Measurements from ENCODE around the gene GRIK2. TPM values are rescaled to one million over a fixed set of nuclear protein-coding genes. Genes with fewer than 3 reads are reported as not detected.

The GRIK2 gene
- total RNA-seq, 2 donors from 2014 or later: 0.92 to 2.0 TPM

- H3K27ac ChIP-seq: no peak overlapping the region
- H3K27me3 ChIP-seq (replicated peaks; ENCODE audit: insufficient read depth): no peaks in the 10 kb centered on the region
- no peaks in the 10 kb centered on the region for H3K9me3 ChIP-seq
- H3K36me3 ChIP-seq: no peaks in the 10 kb centered on the region
- TF ChIP-seq CTCF (IDR thresholded peaks at IDR 0.05): no peak
- H3K4me3 ChIP-seq: no peak overlapping the region
- no peaks in the 10 kb centered on the region for H3K4me1 ChIP-seq (ENCODE audit: control insufficient read depth in 1 of 2, low read depth in 2 of 2)
- ATAC-seq (ENCODE audit: insufficient number of reproducible peaks, low FRiP score, low read depth): no peak
- DNase-seq (ENCODE audit: low spot score): no peak
These were observed 150.3 kb downstream of the GRIK2 start for GRCh38 chr6:101543796-101544195.

- no peaks in the 10 kb centered on the region for H3K4me1 ChIP-seq (ENCODE audit: control insufficient read depth in 1 of 2, low read depth in 2 of 2)
- TF ChIP-seq CTCF (IDR thresholded peaks at IDR 0.05): no peak
- no peak overlapping the region for H3K4me3 ChIP-seq
- H3K36me3 ChIP-seq: no peaks in the 10 kb centered on the region
- no peaks in the 10 kb centered on the region for H3K9me3 ChIP-seq
- ATAC-seq (ENCODE audit: insufficient number of reproducible peaks, low FRiP score, low read depth) (no peak), DNase-seq (ENCODE audit: low spot score) (no peak)
- no peaks in the 10 kb centered on the region for H3K27me3 ChIP-seq (replicated peaks; ENCODE audit: insufficient read depth)
- no peak overlapping the region for H3K27ac ChIP-seq
These were observed 150.8 kb downstream of the GRIK2 start for GRCh38 chr6:101544286-101544685.

GRCh38 chr6:101545191-101545590 lies 151.7 kb downstream of the GRIK2 start:
- no peak for DNase-seq (ENCODE audit: low spot score)
- Histone ChIP-seq H3K4me1 (ENCODE audit: control insufficient read depth in 1 of 2, low read depth in 2 of 2) (no peaks in the 10 kb centered on the region), H3K9me3 (no peaks in the 10 kb centered on the region), H3K27me3 (replicated peaks; ENCODE audit: insufficient read depth) (no peaks in the 10 kb centered on the region), H3K4me3 (no peak overlapping the region), H3K27ac (no peak overlapping the region), H3K36me3 (no peaks in the 10 kb centered on the region)
- ATAC-seq (ENCODE audit: insufficient number of reproducible peaks, low FRiP score, low read depth): no peak
- TF ChIP-seq CTCF (IDR thresholded peaks at IDR 0.05): no peak

GRCh38 chr6:101550451-101550850 lies 156.9 kb downstream of the GRIK2 start:
- DNase-seq (ENCODE audit: low spot score) (no peak), ATAC-seq (ENCODE audit: insufficient number of reproducible peaks, low FRiP score, low read depth) (no peak)
- no peaks in the 10 kb centered on the region for H3K36me3 ChIP-seq
- no peak for TF ChIP-seq CTCF (IDR thresholded peaks at IDR 0.05)
- H3K4me3 ChIP-seq: no peak overlapping the region
- no peaks in the 10 kb centered on the region for H3K9me3 ChIP-seq
- no peaks in the 10 kb centered on the region for H3K27me3 ChIP-seq (replicated peaks; ENCODE audit: insufficient read depth)
- no peak overlapping the region for H3K27ac ChIP-seq
- no peaks in the 10 kb centered on the region for H3K4me1 ChIP-seq (ENCODE audit: control insufficient read depth in 1 of 2, low read depth in 2 of 2)

GRCh38 chr6:101554231-101554630 lies 160.7 kb downstream of the GRIK2 start:
- H3K27ac ChIP-seq: no peak overlapping the region
- H3K36me3 ChIP-seq: no peaks in the 10 kb centered on the region
- H3K4me1 ChIP-seq (ENCODE audit: control insufficient read depth in 1 of 2, low read depth in 2 of 2): no peaks in the 10 kb centered on the region
- no peak for ATAC-seq (ENCODE audit: insufficient number of reproducible peaks, low FRiP score, low read depth)
- no peak for DNase-seq (ENCODE audit: low spot score)
- no peak overlapping the region for H3K4me3 ChIP-seq
- H3K27me3 ChIP-seq (replicated peaks; ENCODE audit: insufficient read depth): no peaks in the 10 kb centered on the region
- TF ChIP-seq CTCF (IDR thresholded peaks at IDR 0.05): no peak
- H3K9me3 ChIP-seq: no peaks in the 10 kb centered on the region
